Measurements from ENCODE around the gene DUSP15. TPM values are rescaled to one million over a fixed set of nuclear protein-coding genes. Genes with fewer than 3 reads are reported as not detected.
"Not testable (repeated sequence)": the region's sequence is repeated elsewhere in the genome, so short reads cannot be mapped to it uniquely, and the experiment has no call there.

The DUSP15 gene
- total RNA-seq, 1 donor from 2014 or later, result 2.1 TPM

- peaks cover 38 to 66% (median 55%) of the 10 kb centered on the region in 3 donors for H3K4me1 ChIP-seq (ENCODE audit: control insufficient read depth in 3 of 3, insufficient read depth in 3 of 3, low read length in 3 of 3)
- no peaks in the 10 kb centered on the region for H3K27me3 ChIP-seq (ENCODE audit: control insufficient read depth in 3 of 3, insufficient read depth in 3 of 3, low read length in 3 of 3)
These were observed 34.8 kb downstream of the DUSP15 start for GRCh38 chr20:31835554-31835953.

GRCh38 chr20:31833931-31834521 lies 36.3 kb downstream of the DUSP15 start:
- H3K27me3 ChIP-seq (ENCODE audit: control insufficient read depth in 3 of 3, insufficient read depth in 3 of 3, low read length in 3 of 3), result no peaks in the 10 kb centered on the region
- peaks cover 38 to 55% (median 54%) of the 10 kb centered on the region in 3 donors for H3K36me3 ChIP-seq (ENCODE audit: control insufficient read depth in 3 of 3, insufficient read depth in 3 of 3, low read length in 3 of 3)
- H3K27ac ChIP-seq (ENCODE audit: low read depth, low read length), result no peak overlapping the region
- no peaks in the 10 kb centered on the region for H3K9me3 ChIP-seq (ENCODE audit: control insufficient read depth in 3 of 3, low read length in 3 of 3)
- H3K9ac ChIP-seq (ENCODE audit: low read depth in 1 of 3, low read length in 3 of 3), result peak overlapping the region in 1 of 3 donors; percentile 60
- peaks cover 44 to 71% (median 51%) of the 10 kb centered on the region in 3 donors for H3K4me1 ChIP-seq (ENCODE audit: control insufficient read depth in 3 of 3, insufficient read depth in 3 of 3, low read length in 3 of 3)
- H3K4me3 ChIP-seq (ENCODE audit: low read length in 3 of 3), result no peak overlapping the region

More at GRCh38 chr20:31835554-31835953, 34.8 kb downstream of the DUSP15 start:
- H3K27ac ChIP-seq (ENCODE audit: low read depth, low read length), result peak overlapping the region; percentile 16
- peak overlapping the region; percentile 7 to 74 (median 49) for H3K9ac ChIP-seq (ENCODE audit: low read depth in 1 of 3, low read length in 3 of 3)
- H3K9me3 ChIP-seq (ENCODE audit: control insufficient read depth in 3 of 3, low read length in 3 of 3), result no peaks in the 10 kb centered on the region
- peak overlapping the region in 1 of 3 donors; percentile 6 for H3K4me3 ChIP-seq (ENCODE audit: low read length in 3 of 3)
- peaks cover 28 to 42% (median 39%) of the 10 kb centered on the region in 3 donors for H3K36me3 ChIP-seq (ENCODE audit: control insufficient read depth in 3 of 3, insufficient read depth in 3 of 3, low read length in 3 of 3)

GRCh38 chr20:31833130-31833930 lies 37.0 kb downstream of the DUSP15 start:
- H3K9ac ChIP-seq (ENCODE audit: low read depth in 1 of 3, low read length in 3 of 3), result peak overlapping the region in 1 of 3 donors; percentile 60
- no peaks in the 10 kb centered on the region for H3K27me3 ChIP-seq (ENCODE audit: control insufficient read depth in 3 of 3, insufficient read depth in 3 of 3, low read length in 3 of 3)
- no peak overlapping the region for H3K27ac ChIP-seq (ENCODE audit: low read depth, low read length)
- peaks cover 45 to 61% (median 61%) of the 10 kb centered on the region in 3 donors for H3K36me3 ChIP-seq (ENCODE audit: control insufficient read depth in 3 of 3, insufficient read depth in 3 of 3, low read length in 3 of 3)
- no peaks in the 10 kb centered on the region for H3K9me3 ChIP-seq (ENCODE audit: control insufficient read depth in 3 of 3, low read length in 3 of 3)
- H3K4me3 ChIP-seq (ENCODE audit: low read length in 3 of 3), result no peak overlapping the region
- H3K4me1 ChIP-seq (ENCODE audit: control insufficient read depth in 3 of 3, insufficient read depth in 3 of 3, low read length in 3 of 3), result peaks cover 49 to 73% (median 51%) of the 10 kb centered on the region in 3 donors

DNA sequence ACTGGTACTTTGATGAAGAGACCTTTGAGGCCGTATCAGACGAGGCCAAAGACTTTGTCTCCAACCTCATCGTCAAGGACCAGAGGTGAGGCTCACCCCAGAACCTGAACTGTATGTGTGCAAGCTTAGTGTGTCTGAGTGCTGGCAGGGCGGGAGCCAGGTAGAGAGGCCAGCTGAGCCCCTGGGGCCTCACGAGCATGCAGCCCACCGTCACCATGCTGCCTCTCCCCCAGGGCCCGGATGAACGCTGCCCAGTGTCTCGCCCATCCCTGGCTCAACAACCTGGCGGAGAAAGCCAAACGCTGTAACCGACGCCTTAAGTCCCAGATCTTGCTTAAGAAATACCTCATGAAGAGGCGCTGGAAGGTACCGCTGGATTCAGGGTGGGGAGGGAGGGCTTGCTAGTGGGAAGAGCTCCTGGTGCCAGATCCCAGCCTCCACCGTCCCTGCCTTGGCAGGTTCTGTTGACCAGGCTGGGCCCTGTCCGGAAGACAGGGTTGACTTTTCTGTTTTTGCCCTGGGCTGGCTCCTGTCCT lies 38.5 kb downstream of the DUSP15 start:
- Histone ChIP-seq H3K27me3 (ENCODE audit: control insufficient read depth in 3 of 3, insufficient read depth in 3 of 3, low read length in 3 of 3) (no peaks in the 10 kb centered on the region), H3K9me3 (ENCODE audit: control insufficient read depth in 3 of 3, low read length in 3 of 3) (no peaks in the 10 kb centered on the region), H3K27ac (ENCODE audit: low read depth, low read length) (no peak overlapping the region), H3K4me1 (ENCODE audit: control insufficient read depth in 3 of 3, insufficient read depth in 3 of 3, low read length in 3 of 3) (peaks cover 38 to 69% (median 38%) of the 10 kb centered on the region in 3 donors), H3K36me3 (ENCODE audit: control insufficient read depth in 3 of 3, insufficient read depth in 3 of 3, low read length in 3 of 3) (peaks cover 52 to 69% (median 68%) of the 10 kb centered on the region in 3 donors), H3K9ac (ENCODE audit: low read depth in 1 of 3, low read length in 3 of 3) (peak overlapping the region in 1 of 3 donors; percentile 19), H3K4me3 (ENCODE audit: low read length in 3 of 3) (no peak overlapping the region)

DNA sequence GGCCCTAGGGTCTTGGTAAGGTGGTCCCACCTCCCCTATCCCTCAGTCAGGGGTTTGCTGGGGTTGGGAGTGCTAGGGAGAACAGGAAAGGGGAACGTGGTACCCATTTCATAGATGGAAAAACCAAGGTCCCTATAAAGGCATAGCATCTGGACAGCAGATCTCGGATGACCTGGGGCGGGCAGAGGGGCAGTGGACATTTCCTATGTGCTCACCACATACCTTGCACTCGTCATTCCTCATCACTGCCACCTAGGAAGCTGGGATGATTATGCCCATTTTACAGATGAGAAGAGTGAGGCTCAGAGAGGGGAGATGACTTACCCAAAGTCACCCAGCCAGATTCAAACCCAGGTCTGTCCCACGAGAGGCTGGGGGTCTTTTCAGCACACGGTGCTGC lies 39.1 kb downstream of the DUSP15 start:
- no peak overlapping the region for H3K9ac ChIP-seq (ENCODE audit: low read depth in 1 of 3, low read length in 3 of 3)
- H3K27ac ChIP-seq (ENCODE audit: low read depth, low read length), result no peak overlapping the region
- H3K9me3 ChIP-seq (ENCODE audit: control insufficient read depth in 3 of 3, low read length in 3 of 3), result no peaks in the 10 kb centered on the region
- H3K4me3 ChIP-seq (ENCODE audit: low read length in 3 of 3), result no peak overlapping the region
- H3K27me3 ChIP-seq (ENCODE audit: control insufficient read depth in 3 of 3, insufficient read depth in 3 of 3, low read length in 3 of 3), result no peaks in the 10 kb centered on the region
- H3K36me3 ChIP-seq (ENCODE audit: control insufficient read depth in 3 of 3, insufficient read depth in 3 of 3, low read length in 3 of 3), result peaks cover 58 to 75% (median 74%) of the 10 kb centered on the region in 3 donors
- H3K4me1 ChIP-seq (ENCODE audit: control insufficient read depth in 3 of 3, insufficient read depth in 3 of 3, low read length in 3 of 3), result peaks cover 35 to 69% (median 38%) of the 10 kb centered on the region in 3 donors

DNA sequence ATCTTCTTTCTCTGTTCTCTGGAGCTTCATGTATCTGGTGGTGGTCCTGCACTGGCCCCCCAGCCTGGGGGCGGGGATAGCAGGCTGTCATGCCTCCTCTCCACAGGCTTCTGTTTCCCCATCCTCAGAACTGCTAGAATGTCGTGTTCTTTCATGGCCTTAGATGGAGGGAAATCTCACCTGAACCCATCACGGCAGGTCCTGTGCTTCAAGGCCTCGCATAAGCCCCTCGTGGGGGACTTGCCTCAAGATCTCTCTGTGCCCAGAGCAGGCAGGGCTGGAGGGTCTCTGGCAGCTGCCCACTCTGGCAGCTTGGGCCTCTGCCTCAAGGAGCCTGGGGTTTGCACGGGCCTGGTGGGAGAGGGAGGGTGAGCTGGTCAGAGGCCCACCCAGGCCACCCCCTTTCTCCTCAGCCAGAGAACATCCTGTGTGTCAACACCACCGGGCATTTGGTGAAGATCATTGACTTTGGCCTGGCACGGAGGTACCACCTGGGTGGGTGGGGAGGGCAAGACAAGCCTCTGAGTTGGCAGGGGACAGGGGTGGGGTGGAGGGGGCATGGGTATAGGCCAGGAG lies 39.8 kb downstream of the DUSP15 start:
- no peaks in the 10 kb centered on the region for H3K27me3 ChIP-seq (ENCODE audit: control insufficient read depth in 3 of 3, insufficient read depth in 3 of 3, low read length in 3 of 3)
- peaks cover 62 to 82% (median 77%) of the 10 kb centered on the region in 3 donors for H3K36me3 ChIP-seq (ENCODE audit: control insufficient read depth in 3 of 3, insufficient read depth in 3 of 3, low read length in 3 of 3)
- no peak overlapping the region for H3K27ac ChIP-seq (ENCODE audit: low read depth, low read length)

GRCh38 chr20:31829731-31830130 lies 40.6 kb downstream of the DUSP15 start:
- Histone ChIP-seq H3K9me3 (ENCODE audit: control insufficient read depth in 3 of 3, low read length in 3 of 3) (no peaks in the 10 kb centered on the region), H3K9ac (ENCODE audit: low read depth in 1 of 3, low read length in 3 of 3) (peak overlapping the region in 1 of 3 donors; percentile 18), H3K27me3 (ENCODE audit: control insufficient read depth in 3 of 3, insufficient read depth in 3 of 3, low read length in 3 of 3) (no peaks in the 10 kb centered on the region), H3K4me3 (ENCODE audit: low read length in 3 of 3) (no peak overlapping the region), H3K36me3 (ENCODE audit: control insufficient read depth in 3 of 3, insufficient read depth in 3 of 3, low read length in 3 of 3) (peaks cover 68 to 83% (median 77%) of the 10 kb centered on the region in 3 donors), H3K27ac (ENCODE audit: low read depth, low read length) (no peak overlapping the region), H3K4me1 (ENCODE audit: control insufficient read depth in 3 of 3, insufficient read depth in 3 of 3, low read length in 3 of 3) (peaks cover 38 to 69% (median 39%) of the 10 kb centered on the region in 3 donors)

More for the DNA sequence above, 39.8 kb downstream of the DUSP15 start:
- H3K9ac ChIP-seq (ENCODE audit: low read depth in 1 of 3, low read length in 3 of 3), result peak overlapping the region in 1 of 3 donors; percentile 3
- H3K9me3 ChIP-seq (ENCODE audit: control insufficient read depth in 3 of 3, low read length in 3 of 3), result no peaks in the 10 kb centered on the region
- peaks cover 36 to 69% (median 37%) of the 10 kb centered on the region in 3 donors for H3K4me1 ChIP-seq (ENCODE audit: control insufficient read depth in 3 of 3, insufficient read depth in 3 of 3, low read length in 3 of 3)
- no peak overlapping the region for H3K4me3 ChIP-seq (ENCODE audit: low read length in 3 of 3)

DNA sequence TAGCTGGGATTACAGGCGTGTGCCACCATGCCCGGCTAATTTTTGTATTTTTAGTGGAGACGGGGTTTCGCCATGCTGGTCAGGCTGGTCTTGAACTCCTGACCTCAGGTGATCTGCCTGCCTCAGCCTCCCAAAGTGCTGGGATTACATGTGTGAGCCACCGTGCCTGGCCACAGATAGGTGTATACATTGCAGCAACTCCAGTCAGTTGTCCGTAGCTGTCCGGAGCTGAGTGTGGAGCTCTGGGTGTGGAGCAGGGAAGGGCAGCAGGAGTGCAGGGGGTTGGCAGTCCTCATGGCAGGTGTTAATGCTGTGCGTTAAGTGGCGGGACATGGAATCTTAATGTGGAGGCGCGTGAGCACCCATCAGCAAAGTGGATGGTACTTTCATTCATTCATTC lies 42.3 kb downstream of the DUSP15 start:
- not testable (repeated sequence) for H3K4me3 ChIP-seq (ENCODE audit: low read length in 3 of 3); H3K27me3 ChIP-seq (ENCODE audit: control insufficient read depth in 3 of 3, insufficient read depth in 3 of 3, low read length in 3 of 3); H3K9me3 ChIP-seq (ENCODE audit: control insufficient read depth in 3 of 3, low read length in 3 of 3); H3K27ac ChIP-seq (ENCODE audit: low read depth, low read length)
- Histone ChIP-seq H3K9ac (ENCODE audit: low read depth in 1 of 3, low read length in 3 of 3) (peak overlapping the region in 1 of 3 donors; percentile 40), H3K4me1 (ENCODE audit: control insufficient read depth in 3 of 3, insufficient read depth in 3 of 3, low read length in 3 of 3) (peaks cover 42 to 72% (median 52%) of the 10 kb centered on the region in 3 donors), H3K36me3 (ENCODE audit: control insufficient read depth in 3 of 3, insufficient read depth in 3 of 3, low read length in 3 of 3) (peaks cover 71 to 86% (median 77%) of the 10 kb centered on the region in 3 donors)

DNA sequence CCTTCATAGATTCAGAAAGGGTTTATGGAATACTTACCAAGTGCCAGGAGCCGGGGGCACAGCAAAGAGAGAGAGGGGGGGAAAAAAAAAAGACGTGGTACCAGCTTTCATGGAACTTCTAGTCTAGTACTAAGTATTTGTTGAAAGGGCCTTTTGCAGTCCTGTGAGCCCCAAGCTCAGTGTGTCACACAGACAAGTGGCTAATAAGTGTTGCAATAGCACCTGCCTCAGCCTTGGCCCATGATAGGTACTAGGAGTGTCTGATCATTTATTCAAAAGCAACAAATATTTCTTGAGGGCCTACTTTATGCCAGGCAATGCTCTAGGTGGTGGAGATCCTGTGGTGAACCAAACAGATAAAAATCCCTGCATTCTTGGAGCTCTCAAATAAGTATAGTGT lies 43.3 kb downstream of the DUSP15 start:
- H3K9ac ChIP-seq (ENCODE audit: low read depth in 1 of 3, low read length in 3 of 3), result peak overlapping the region in 1 of 3 donors; percentile 71
- no peak overlapping the region for H3K4me3 ChIP-seq (ENCODE audit: low read length in 3 of 3)
- H3K36me3 ChIP-seq (ENCODE audit: control insufficient read depth in 3 of 3, insufficient read depth in 3 of 3, low read length in 3 of 3), result peaks cover 66 to 81% (median 74%) of the 10 kb centered on the region in 3 donors
- H3K9me3 ChIP-seq (ENCODE audit: control insufficient read depth in 3 of 3, low read length in 3 of 3), result no peaks in the 10 kb centered on the region
- no peaks in the 10 kb centered on the region for H3K27me3 ChIP-seq (ENCODE audit: control insufficient read depth in 3 of 3, insufficient read depth in 3 of 3, low read length in 3 of 3)
- no peak overlapping the region for H3K27ac ChIP-seq (ENCODE audit: low read depth, low read length)
- H3K4me1 ChIP-seq (ENCODE audit: control insufficient read depth in 3 of 3, insufficient read depth in 3 of 3, low read length in 3 of 3), result peaks cover 49 to 79% (median 55%) of the 10 kb centered on the region in 3 donors
